Caco-2 (cell line): ENCODE results near the gene TEN1. TPM values are rescaled to one million over a fixed set of nuclear protein-coding genes. Genes with fewer than 3 reads are reported as not detected.

Source experiments
- BruUV-seq: library from RNA; stranded (reverse); fragments of 400-500 nt; replicated peaks from 2 replicates; lab custom pipeline; 2021; lab: Mats Ljungman, UMichigan
- CTCF ChIA-PET: fragments of 300-600 bp; sonication (Branson Sonifier 250); formaldehyde crosslinking; loops from one replicate; lab custom pipeline; 2022; ENCODE audit warnings: antibody characterized with exemption; lab: Charles Lee
- POLR2A ChIA-PET: fragments of 300-600 bp; sonication (Branson Sonifier 250); formaldehyde crosslinking; loops from one replicate; lab custom pipeline; 2022; ENCODE audit warnings: antibody characterized with exemption; lab: Charles Lee
- DNase-seq, 2 experiments: peaks; one replicate each; pipeline versions ENCODE4 v3.0.0 to v3.0.0-alpha.2; 2020 to 2022
- H3K27me3 ChIP-seq: replicated peaks from 2 replicates; pipeline ENCODE4 v1.6.0; 2011; ENCODE audit warnings: low read length; ENCODE audit not compliant: control insufficient read depth, insufficient read depth
- H3K36me3 ChIP-seq: 2 replicates; pipeline ENCODE4 v1.5.1; 2011; ENCODE audit warnings: low read length; ENCODE audit not compliant: control insufficient read depth, insufficient read depth
- H3K4me1 ChIP-seq: fragments of 250-450 bp; sonication (Bioruptor Pico); 2 replicates; pipeline ENCODE4 v1.5.1; 2020; ENCODE audit warnings: mild to moderate bottlenecking
- H3K4me3 ChIP-seq: 2 replicates; pipeline ENCODE4 v1.5.1; 2011; ENCODE audit warnings: low read depth, mild to moderate bottlenecking, control low read depth, low read length
- H3K9me3 ChIP-seq: fragments of 250-450 bp; sonication (Bioruptor Pico); 2 replicates; pipeline ENCODE4 v1.5.1; 2020; ENCODE audit warnings: mild to moderate bottlenecking, moderate library complexity
- H3K27ac Mint-ChIP-seq: one replicate; pipeline ENCODE4 v1.8.0; 2022; ENCODE audit warnings: mixed read lengths; ENCODE audit not compliant: unreplicated experiment
- H3K27me3 Mint-ChIP-seq: one replicate; pipeline ENCODE4 v1.8.0; 2022; ENCODE audit warnings: mixed read lengths; ENCODE audit not compliant: insufficient read depth, unreplicated experiment
- H3K36me3 Mint-ChIP-seq: one replicate; pipeline ENCODE4 v1.8.0; 2022; ENCODE audit warnings: mild to moderate bottlenecking, mixed read lengths; ENCODE audit not compliant: insufficient read depth, unreplicated experiment
- H3K4me1 Mint-ChIP-seq: one replicate; pipeline ENCODE4 v1.8.0; 2022; ENCODE audit warnings: low read depth, mixed read lengths; ENCODE audit not compliant: unreplicated experiment
- H3K4me3 Mint-ChIP-seq: one replicate; pipeline ENCODE4 v1.8.0; 2022; ENCODE audit warnings: mild to moderate bottlenecking, moderate library complexity, mixed read lengths; ENCODE audit not compliant: unreplicated experiment
- H3K9me3 Mint-ChIP-seq: one replicate; pipeline ENCODE4 v1.8.0; 2022; ENCODE audit warnings: mixed read lengths; ENCODE audit not compliant: unreplicated experiment
- CTCF ChIP-seq, 2 experiments: fragments of 200-600 bp in 1 of 2; IDR thresholded peaks; 1 replicate in 1 of 2; 2 replicates in 1 of 2; pipeline versions ENCODE4 v1.5.1 to v1.8.0; 2011 to 2022; ENCODE audit warnings: antibody characterized with exemption in 1 of 2, control low read depth in 1 of 2, inconsistent platforms in 1 of 2, low read depth in 1 of 2, low read length in 1 of 2, mild to moderate bottlenecking in 1 of 2, moderate library complexity in 1 of 2; ENCODE audit not compliant: insufficient read depth in 1 of 2, severe bottlenecking in 1 of 2, unreplicated experiment in 1 of 2
- intact Hi-C: fragments of 100-400 bp; cut with micrococcal nuclease; formaldehyde crosslinking; loops from one replicate; pipeline ENCODE4 v1.10.0; 2022; ENCODE audit not compliant: unreplicated experiment
- total RNA-seq: library from RNA; stranded (reverse); gene quantifications from 2 replicates; pipeline ENCODE4 v1.2.3, GENCODE V29; 2022

TEN1 gene
- total RNA-seq, 1 experiment from 2014 or later, result 20.3 TPM

- Mint-ChIP-seq H3K4me3 (no peak overlapping the region), H3K36me3 (peaks cover 30% of the 10 kb centered on the region), H3K27ac (no peak overlapping the region), H3K9me3 (no peaks in the 10 kb centered on the region), H3K4me1 (no peaks in the 10 kb centered on the region), H3K27me3 (no peaks in the 10 kb centered on the region)
- BruUV-seq, result no TSS peak
- intact Hi-C loops, result no loop called here
- ChIA-PET POLR2A (no interaction called here), CTCF (no interaction called here)
- no peak for TF ChIP-seq CTCF (IDR thresholded peaks at IDR 0.05; ENCODE audit: insufficient read depth in 1 of 2, low read depth in 1 of 2, low read length in 1 of 2, severe bottlenecking in 1 of 2, unreplicated experiment in 1 of 2)
- no peaks in the 10 kb centered on the region for H3K4me1 ChIP-seq
- no peak overlapping the region for H3K4me3 ChIP-seq
- H3K27me3 ChIP-seq, result no peaks in the 10 kb centered on the region
- H3K9me3 ChIP-seq, result peaks cover 3% of the 10 kb centered on the region
- DNase-seq, result no peak
- H3K36me3 ChIP-seq, result peaks cover 7% of the 10 kb centered on the region; the same call in 1 of the 2 replicates
These were observed 57.6 kb downstream of the TEN1 start for GRCh38 chr17:76036497-76037261.

GRCh38 chr17:76038050-76038449 lies 59.0 kb downstream of the TEN1 start:
- no TSS peak for BruUV-seq
- Mint-ChIP-seq H3K4me3 (no peak overlapping the region), H3K36me3 (peaks cover 44% of the 10 kb centered on the region), H3K27me3 (no peaks in the 10 kb centered on the region), H3K9me3 (no peaks in the 10 kb centered on the region), H3K4me1 (no peaks in the 10 kb centered on the region), H3K27ac (no peak overlapping the region)
- Histone ChIP-seq H3K36me3 (peaks cover 7% of the 10 kb centered on the region; the same call in 1 of the 2 replicates), H3K9me3 (peaks cover 3% of the 10 kb centered on the region), H3K27me3 (no peaks in the 10 kb centered on the region), H3K4me3 (no peak overlapping the region), H3K4me1 (no peaks in the 10 kb centered on the region)
- intact Hi-C loops, result no loop called here
- no peak for TF ChIP-seq CTCF (IDR thresholded peaks at IDR 0.05; ENCODE audit: insufficient read depth in 1 of 2, low read depth in 1 of 2, low read length in 1 of 2, severe bottlenecking in 1 of 2, unreplicated experiment in 1 of 2)
- DNase-seq, result no peak
- CTCF ChIA-PET, result no interaction called here
- POLR2A ChIA-PET, result no interaction called here

GRCh38 chr17:76039121-76039520 lies 60.1 kb downstream of the TEN1 start:
- TF ChIP-seq CTCF (IDR thresholded peaks at IDR 0.05; ENCODE audit: insufficient read depth in 1 of 2, low read depth in 1 of 2, low read length in 1 of 2, severe bottlenecking in 1 of 2, unreplicated experiment in 1 of 2), result no peak
- no peaks in the 10 kb centered on the region for H3K27me3 ChIP-seq
- no peak overlapping the region for H3K4me3 ChIP-seq
- ChIA-PET POLR2A (interaction anchor here (0.6 kb wide), 1 partner anchor 47 kb away, joined by 3 read pairs; no protein-coding TSS in a partner anchor), CTCF (no interaction called here)
- H3K9me3 ChIP-seq, result no peaks in the 10 kb centered on the region
- Mint-ChIP-seq H3K27ac (no peak overlapping the region), H3K36me3 (peaks cover 55% of the 10 kb centered on the region), H3K9me3 (no peaks in the 10 kb centered on the region), H3K4me3 (no peak overlapping the region), H3K4me1 (no peaks in the 10 kb centered on the region), H3K27me3 (no peaks in the 10 kb centered on the region)
- intact Hi-C loops, result no loop called here
- H3K36me3 ChIP-seq, result peaks cover 7% of the 10 kb centered on the region; the same call in 1 of the 2 replicates
- H3K4me1 ChIP-seq, result no peaks in the 10 kb centered on the region
- no peak for DNase-seq
- no TSS peak for BruUV-seq
